ENCODE measurements around the gene E4F1.
A peak's percentile ranks its signal among the peaks of the same experiment; 100 is the strongest.
"Not testable (repeated sequence)": the region's sequence is repeated elsewhere in the genome, so short reads cannot be mapped to it uniquely, and the experiment has no call there.

The E4F1 gene

DNA sequence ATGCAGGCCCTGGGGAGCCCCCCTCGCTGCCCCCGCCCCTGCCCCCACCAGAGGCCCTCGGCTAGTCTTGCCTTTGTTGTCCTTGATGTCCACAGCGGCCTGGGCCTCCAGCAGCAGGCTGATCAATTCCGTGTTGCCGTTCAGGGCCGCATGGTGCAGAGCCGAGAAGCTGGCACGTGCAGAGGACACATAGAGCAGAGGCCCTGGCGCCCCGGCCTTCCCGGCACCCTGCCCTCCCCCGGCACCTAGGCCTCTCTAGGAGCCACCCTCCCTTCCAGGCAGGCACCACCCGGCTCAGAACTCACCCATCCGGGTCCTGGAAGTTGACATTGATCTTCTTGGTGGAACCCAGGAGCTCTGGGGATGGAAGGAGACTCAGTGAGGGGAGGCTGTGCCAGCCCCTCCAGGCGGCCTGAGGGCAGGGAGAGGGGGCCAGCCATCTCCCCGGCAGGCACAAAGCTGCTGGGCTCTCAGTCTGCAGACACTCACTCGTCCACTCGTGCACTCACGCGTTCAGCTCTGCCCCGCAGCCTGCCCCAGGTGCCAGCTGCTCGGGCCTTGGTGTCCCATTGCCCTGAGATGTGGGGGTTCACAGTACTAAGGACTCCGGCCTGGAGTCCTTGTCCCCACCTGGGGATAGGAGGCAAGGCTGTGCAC is 33.3 kb upstream of the E4F1 start:
- no peak for DNase-seq

DNA sequence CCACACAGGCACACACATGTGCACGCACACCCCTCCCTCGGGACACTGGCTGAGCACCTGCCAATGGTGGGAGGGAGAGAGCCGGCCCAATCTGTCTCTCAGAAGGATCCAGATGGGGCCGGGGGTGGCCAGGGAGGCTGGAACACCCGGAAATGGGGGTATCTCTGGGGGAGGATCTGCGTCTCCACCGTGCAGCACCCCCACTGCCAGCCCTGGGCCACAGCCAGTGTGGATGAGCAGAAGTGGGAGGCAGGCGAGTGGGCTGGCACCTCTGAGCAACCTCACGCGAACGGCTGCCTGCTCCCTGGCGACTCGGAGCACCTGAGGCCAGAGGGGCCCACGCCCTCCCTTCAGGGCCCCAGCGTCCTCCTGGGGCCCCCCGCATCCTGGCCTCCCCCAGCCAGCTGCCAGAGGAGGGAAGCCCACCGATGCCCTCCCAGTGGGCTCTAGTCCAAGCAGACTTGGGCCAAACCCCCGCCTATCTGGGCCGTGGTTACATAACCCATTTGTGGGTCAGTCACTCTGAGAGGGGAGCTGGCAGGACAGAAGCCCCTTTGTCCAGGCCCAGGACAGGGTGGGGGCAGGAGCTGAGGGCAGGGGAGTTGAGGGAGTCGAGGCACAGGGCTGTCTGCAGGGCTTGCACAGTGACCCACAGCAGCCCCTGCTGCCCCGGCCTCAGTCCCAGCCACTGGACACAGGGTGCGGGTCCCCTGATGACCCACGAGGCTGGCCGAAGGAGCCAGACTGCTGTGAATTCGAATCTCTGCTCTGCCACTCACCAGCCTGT is 32.5 kb upstream of the E4F1 start:
- no peak for DNase-seq

DNA sequence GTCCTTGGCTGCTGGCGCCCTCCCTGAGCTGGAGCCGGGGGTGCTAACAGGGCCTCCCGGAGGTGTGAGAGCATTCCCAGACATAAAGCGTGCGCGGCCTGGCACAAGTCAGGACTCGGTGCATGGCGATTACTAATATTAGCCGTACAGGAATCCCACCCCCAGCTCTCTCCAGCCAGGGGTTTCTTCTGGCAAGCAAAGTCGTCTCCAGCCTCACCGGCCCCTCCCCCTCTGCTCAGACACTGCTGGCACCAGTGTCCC is 32.0 kb upstream of the E4F1 start:
- DNase-seq: no peak

DNA sequence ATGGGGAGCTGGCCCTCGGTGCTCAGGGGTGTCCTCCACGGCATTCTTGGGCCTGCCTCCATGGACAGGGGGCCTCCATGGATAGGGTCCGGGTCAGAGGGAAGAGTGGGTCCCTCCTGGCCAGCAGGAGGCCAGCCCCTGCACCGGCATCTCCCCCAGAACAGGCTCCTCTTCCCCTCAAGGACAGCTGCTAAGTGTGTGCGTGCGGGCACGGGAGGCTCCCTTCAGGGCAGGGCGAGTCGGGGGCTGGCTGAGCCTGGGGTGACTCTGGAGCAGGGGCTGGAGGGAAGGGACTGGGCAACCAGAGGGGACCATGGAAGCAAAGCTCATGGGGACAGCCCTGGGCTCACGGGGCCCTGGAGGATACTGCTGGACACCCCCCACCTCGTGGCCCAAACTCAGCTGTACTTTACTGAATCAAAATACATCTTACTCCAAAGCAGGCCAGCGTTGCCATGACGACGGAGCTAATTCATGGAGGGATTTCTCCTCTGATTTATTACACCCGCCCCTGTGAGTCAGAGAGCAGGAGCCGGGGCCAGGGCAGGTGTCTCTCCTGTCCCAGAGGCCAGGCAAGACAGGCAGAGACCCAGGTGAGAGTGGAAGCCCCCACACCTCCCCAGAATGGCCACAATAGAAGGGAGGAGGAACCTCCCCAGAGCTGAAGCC is 29.1 kb upstream of the E4F1 start:
- no peak for DNase-seq

DNA sequence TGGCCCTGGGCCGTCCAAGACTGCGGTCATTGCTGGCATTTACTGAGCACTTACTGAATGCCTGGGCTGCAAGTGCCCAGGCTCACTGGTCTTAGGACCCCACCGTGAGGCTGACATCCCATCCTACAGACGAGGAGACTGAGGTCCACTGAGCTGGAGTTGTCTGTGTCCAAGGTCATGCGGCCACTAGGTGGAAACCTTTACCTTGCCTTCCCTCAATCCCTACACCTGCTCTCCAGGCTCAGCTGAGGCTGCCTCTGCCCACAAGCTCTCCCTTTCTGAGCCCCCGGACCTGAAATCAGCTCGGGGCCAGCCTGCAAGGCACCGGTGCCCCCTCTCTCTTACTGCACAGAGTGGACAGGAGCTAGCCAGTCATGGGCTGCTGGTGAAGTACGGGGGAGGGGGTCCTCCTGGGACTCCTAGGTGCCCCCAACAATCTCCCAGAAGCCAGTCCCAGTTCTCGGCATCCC is 28.5 kb upstream of the E4F1 start:
- DNase-seq: peak in 1 of 2 experiments; percentile 1

DNA sequence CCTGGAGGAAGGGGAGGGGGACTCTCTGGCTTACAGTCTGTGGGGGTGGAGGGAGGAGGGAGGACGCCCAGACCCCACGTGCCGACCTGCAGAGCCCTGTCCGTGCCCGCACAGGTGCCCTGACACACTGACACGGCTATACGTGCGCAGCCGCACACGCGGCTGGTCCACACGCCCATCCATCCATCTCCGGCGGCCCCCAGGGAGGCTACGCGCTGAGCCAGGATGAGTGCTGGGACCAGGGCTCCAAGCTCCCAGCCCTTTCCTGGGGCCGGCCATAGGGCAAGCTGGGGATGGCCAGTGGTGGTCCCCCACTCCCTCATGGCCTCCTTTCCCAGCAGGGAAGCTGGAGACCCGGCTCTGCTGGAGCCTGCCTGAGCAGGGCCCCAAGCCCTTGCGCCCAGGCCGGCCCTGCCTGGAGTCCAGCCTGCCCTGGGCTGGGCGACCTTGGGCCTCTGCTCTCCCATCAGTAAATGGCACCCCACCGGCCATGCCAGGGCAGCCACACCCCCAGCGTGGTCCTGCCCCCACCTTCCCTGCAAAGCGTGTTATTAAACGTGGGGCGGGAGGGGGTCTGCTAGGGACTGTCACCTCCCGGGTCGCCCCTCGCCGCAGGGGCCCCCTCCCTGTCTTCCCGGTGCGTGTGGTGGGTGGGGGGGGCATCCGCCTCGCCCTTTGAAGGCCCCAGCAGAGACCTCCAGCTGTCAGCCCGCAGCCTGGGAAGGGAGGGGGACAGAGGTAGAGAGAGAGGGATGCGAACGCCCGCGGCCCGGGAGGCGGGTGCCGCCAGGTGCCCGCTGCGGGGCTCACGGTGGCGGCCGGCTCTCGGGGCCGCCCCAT is 27.8 kb upstream of the E4F1 start:
- DNase-seq: no peak

DNA sequence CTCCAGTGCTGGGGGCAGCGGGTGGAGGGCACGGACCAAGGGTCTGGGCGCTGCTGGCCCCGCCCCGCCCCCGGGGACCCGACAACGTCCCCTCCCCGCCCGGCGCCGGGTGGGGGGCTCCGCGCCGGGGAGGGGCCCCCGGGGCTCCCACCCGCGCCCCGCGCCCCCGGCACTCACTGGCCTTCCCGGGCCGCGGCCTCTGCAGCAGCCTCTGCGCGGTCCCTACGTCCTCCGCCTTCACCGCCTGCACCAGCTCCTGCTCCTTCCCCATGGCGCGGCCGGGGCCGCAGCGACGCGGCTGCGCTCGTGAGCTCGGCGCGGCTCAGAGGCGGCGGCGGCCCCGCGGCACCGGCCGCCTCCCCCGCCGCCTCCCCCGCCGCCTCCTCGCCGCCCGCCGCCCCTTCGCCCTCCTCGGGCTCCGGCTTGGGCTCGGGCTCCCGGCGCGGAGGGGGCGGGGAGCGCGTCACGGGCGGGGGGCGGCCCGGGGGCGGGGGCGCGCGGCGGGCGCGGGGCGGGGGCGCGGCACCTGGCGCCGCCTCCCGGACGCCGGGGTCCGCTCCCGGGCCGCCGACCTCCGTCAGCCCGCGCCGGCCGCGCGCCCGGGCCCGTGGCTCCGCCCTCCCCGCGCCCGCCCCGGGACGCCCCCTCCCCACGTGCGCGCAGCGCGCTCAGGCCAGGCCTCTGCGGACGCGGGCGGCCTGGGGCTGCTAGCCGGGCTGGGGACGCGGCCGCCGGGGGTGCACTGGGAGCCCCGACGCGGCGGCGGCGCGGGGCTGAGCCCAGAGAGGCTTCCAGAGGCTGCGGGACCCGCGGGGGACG is 27.0 kb upstream of the E4F1 start, which contains the start of gene CASKIN1:
Gene CASKIN1, minus strand, starts transcription at position 444 of the 819 bp plus-strand sequence. Its CDS starts 173 bp downstream, at position 271.
- DNase-seq: no peak

DNA sequence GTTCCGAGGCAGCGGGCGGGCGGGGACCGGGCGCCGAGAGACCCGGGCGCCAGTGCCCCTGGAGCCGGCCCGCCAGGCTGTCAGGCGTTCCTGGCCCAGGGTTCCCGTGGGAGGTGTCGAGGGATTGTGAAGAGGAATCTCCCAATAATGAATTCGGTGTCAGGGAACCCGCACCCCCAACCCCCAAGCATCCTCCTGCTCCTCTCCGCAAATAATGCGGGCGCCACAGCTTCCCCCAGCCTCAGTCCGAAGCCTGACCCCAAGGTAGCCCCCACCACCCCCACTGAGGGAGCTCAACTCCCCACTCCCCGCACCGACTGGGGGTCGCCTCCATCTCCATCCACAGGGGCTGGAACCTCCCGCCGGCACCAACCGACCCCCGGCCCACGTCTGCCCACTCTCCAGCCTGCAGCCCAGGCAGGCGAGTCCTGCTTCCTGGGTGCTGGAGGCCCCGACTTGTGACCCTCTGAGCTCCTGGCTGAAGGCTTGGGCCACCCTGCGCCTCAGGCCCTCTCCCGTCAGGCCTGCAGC is 26.3 kb upstream of the E4F1 start:
- DNase-seq: no peak

DNA sequence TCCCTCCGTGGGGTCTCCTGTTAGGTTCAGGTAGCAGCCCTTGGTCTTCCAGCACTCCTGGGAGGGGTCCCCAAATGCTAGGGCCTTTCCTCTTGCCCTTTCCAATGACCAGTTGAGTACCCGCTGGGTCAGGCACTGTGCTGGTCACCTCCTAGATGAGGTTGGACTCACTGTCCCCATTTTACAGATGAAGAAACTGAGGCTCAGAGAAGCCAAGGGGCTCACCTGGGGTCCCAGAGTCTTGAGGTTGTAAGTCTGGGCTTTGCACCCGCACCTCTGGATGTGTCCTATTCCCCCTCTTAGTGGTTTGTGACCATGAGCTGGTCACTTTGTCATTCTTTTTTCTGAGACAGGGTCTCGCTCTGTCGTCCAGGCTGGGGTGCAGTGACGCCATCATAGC is 25.6 kb upstream of the E4F1 start:
- no peak for DNase-seq

DNA sequence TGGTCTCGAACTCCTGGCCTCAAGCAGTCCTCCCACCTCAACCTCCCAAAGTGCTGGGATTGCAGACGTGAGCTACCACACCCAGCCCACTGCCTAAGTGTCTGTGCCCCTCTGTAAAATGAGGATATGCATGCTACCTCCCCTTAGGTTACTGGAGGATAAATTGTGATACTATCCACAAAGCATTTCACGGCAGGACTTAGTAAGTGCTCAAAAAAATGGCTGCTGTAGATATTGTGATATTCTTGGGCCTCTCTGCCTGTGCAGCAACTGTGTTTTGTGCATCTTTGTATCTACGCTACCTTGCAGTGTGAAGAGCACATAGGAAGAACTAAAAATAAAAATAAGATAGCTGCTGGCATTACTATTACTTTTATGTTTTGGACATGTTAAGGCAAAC is 25.1 kb upstream of the E4F1 start:
- no peak for DNase-seq

DNA sequence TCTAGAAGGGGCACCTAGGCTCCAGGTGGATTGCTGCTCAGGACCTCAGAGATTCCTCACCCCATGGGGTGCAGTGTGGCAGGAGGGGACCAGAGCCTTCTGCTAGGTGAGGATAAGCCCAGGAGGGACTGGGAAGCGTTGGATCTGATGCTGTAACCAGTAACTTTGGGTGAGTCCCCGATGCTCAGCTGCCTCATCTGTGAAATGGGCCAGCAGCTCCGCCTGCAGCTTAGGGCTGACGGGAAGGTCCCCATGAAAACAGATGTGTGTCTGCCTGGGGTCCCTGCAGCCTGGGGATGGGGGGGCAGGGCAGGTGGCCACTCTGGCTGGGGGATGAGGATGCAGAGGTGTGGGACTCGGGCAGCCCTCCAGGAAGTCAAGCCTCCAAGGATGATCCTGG is 24.3 kb upstream of the E4F1 start:
- no peak for DNase-seq

DNA sequence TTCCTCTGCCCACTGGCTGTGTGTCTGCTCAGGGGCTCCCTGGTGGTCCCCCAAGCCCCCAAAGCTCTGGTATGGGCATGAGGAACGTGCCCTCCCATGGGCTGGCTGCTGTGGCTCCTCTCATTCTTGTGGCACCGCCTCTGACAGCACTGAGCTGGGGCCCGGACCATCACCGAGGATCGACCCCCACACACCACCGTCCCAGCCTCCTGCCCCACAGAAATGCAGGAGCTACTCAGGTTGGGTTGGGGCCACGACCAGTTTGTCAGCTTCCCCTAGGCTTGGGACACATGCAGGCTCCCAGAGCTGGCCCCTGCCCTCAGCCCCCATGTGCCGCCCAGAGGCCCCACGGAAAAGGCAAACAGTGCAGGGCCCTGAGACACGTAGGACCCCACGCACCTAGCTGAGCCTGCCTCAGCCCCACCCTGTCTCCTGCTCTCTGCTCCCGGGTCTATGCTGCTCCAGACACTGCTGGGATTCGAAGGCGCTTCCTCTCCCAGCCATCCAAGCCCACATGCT is 23.7 kb upstream of the E4F1 start:
- DNase-seq: no peak

DNA sequence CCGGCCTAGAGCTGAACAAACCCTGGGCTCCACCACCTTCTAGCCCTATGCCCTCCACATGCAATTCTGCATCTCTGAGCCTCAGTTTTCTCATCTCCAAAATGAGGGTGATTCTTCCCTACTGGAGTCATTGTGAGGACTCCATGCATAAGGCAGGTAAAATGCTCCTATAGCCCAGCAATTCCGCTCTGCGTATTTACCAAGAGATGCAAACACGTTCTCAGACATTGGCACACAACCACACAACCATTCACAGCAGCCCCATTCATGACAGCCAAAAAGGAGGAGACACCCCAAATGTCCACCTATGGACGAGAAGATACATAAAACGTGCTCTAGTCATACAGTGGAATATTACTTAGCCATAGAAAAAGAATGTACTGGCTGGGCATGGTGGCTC is 23.1 kb upstream of the E4F1 start:
- no peak for DNase-seq

DNA sequence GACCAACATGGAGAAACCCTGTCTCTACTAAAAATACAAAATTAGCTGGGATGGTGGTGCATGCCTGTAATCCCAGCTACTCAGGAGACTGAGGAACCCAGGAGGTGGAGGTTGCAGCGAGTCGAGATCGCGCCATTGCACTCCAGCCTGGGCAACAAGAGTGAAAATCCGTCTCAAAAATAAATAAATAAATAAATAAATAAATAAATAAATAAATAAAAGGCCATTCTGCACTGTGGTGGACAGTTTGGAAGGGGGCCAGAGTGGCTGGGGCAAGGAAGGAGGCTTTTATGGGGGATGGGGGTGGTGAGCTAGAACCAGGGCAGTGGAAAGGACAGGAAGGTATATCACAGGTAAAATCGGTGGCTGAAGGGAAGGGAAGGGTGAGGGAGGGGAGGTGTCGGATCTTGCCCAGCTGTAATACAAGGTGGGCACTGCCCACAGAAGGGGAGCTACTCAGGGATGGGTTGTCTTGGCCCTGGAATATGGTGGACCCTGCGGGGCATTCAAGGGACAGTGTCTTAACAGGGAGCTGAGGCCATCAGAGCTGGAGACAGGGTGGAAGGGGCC is 20.2 kb upstream of the E4F1 start:
- not testable (repeated sequence) for DNase-seq

DNA sequence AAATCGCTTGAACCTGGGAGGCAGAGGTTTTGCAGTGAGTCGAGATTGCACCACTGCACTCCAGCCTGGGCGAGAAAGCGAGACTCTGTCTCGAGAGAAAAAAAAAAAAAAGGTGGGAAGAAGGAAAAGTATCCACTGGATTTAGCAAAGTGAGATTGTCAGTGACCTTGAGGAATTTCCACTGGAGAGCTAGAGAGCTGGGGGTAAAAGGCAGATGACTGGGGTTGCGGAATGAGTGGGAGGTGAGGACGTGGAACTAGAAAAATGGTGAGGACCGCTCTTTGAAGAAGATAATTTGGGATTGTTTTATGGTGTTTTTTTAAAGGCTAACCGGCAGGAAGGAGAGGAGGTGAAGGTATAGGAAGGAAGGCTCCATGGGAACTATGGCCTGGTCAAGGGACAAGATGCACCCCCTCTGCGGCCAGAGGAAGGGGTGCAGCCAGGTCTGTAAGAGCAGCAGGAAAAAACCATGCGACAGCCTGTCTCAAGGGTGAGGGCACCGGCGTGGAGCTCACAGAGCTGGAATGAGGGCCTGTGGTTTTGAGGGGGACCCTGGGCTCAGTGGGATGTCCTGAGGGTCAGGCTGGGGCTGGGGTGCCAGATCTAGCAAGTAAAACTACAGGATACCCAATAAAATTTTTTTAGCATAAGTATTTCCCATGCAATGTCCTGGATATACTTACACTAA is 18.8 kb upstream of the E4F1 start:
- no peak for DNase-seq

DNA sequence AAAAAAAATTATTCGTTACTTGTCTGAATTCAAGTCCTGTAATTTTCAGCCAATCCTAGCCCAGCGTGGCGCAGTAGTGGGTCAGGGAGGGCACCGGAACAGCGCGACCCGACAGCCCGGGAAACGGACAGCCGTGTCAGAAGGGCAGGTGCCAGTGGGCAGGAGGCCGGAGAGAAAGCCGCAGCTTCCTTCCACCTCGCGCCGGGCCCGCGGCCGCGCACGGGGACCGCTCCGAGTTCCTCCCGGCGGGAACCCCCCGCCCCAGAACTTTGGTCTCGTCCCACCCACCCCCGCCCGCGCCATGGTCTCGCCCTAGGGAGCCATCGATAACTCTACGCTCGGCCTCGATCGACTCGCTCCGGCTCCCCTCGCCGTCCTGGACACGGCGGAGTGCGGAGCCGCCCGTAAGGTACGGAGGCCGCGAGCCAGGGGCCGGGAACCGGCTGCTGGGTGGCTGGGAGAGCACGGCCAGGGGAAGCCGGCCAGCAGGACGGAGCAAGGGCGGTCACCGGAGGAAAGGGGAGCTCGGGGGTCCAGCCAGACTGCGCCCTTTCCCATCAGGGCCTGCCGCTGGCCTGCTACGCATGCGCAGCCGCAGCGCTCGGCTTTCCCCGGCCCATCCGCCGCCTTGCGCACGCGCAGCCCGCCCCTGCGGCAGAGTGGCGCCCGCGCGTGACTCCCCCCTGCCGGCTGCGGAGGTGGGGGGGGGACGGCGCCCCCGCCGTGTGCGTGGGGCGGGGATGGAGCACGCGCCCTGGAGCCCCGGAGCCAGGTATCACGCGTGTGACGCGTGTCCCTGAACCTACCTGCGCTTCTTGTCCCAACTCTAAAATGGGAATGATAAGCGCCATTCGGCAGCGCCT is 18.1 kb upstream of the E4F1 start, which contains the start of gene MLST8:
Gene MLST8, plus strand, starts transcription at position 351 of the 863 bp plus-strand sequence. CDS start 632 bp downstream, outside the sequence.
- peak; percentile 35 to 45 for DNase-seq

DNA sequence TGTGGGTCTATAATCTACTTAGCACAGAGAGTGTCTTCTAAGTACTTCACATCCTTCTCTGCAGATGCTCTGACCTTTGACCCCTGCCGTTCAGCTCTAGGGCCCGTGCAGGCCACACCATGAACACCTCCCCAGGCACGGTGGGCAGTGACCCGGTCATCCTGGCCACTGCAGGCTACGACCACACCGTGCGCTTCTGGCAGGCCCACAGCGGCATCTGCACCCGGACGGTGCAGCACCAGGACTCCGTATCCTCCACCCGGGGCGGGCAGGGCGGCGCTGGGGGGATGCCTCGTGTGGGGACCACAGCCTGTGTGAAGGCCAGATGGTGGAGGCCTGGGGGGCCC is 17.5 kb upstream of the E4F1 start:
- peak in 1 of 2 experiments; percentile 2 for DNase-seq

DNA sequence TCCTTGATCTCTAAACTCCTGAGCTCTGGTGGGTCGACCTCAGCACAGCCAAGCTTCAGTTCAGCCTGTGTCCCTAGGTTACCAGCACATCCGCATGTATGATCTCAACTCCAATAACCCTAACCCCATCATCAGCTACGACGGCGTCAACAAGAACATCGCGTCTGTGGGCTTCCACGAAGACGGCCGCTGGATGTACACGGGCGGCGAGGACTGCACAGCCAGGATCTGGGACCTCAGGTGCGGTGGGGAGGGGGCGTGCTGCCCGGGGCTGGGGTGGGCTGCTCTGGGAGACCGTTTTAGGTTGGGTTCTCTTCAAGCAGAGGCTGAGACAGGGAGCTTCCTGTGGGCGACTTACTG is 17.0 kb upstream of the E4F1 start:
- no peak for DNase-seq

DNA sequence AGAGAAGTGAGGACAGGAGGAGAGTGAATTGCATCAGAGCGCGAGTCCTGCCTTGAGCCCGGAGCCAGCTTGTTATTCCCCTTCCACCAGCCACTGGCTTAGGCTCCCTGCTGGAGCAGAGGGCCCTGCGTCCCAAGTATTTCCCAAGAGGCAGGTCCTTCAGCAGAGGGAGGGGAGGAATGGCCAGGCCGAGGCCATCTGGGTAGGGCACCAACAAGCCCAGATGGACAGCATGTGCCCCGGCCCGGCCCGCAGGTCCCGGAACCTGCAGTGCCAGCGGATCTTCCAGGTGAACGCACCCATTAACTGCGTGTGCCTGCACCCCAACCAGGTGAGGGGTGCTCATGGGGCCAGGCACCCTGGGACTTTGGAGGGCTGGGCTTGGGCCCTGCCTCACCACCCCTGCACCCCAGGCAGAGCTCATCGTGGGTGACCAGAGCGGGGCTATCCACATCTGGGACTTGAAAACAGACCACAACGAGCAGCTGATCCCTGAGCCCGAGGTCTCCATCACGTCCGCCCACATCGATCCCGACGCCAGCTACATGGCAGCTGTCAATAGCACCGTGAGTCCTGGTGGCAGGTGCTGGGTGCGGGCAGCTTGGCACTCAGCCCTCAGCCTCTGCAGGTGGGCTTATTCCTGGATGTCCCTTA is 16.5 kb upstream of the E4F1 start:
- DNase-seq: no peak

Measured in Kasumi-1 (cell line).